Astrocyte of the hippocampus (primary cell): Measurements from ENCODE around the gene NELL2.
"Not testable (repeated sequence)": the region's sequence is repeated elsewhere in the genome, so short reads cannot be mapped to it uniquely, and the experiment has no call there.

Experiments
- DNase-seq: peaks from one replicate; pipeline ENCODE4 v3.0.0; 2011; ENCODE audit warnings: low read depth, low spot score

NELL2 gene

GRCh38 chr12:44875954-44876543 lies at the start of gene NELL2:
TSS of gene NELL2 (minus strand) at chr12:44876315. CDS start at chr12:44875869, 446 bp downstream.
- DNase-seq, result peak; percentile 42

DNA sequence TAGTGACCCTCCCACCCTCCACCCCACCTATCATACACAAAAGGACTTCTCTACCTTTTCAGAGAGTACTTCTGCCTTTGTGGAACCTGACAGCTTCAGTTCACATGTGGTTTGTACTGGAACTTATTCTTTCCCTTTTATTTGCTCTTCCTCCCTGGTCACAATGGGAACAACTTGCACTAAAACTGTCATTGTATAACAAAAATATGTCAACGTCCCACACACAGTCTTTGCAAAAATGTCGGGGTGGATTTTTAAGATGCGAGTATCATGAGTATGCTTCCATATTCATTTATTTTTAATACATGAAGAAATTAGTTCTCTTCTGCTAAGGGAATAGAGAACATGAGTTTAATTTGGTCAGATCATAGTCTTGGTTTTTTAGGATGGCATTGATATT lies 45.6 kb upstream of the NELL2 start:
- DNase-seq, result no peak

- DNase-seq, result no peak
These were observed 41.0 kb upstream of the NELL2 start for GRCh38 chr12:44917141-44917540.

DNA sequence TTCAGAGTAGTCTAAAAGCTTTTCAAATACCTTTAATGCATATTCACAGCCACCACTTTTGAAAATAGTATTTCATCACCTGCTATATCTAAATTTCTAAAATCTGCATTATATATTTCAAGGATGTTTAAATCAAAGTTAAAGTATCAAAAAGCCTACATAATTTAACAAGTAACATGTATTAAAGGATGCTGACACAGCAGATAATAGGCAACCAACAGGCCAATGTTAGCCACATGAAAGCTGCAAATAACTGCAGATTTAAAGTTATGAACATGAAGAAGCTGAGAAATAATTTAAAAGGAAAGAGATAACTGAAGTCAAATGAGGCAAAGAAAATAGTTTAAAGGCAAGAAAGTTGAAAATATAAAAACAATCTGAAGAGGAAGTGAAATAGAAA lies 39.8 kb upstream of the NELL2 start:
- DNase-seq, result no peak

GRCh38 chr12:44904321-44904720 lies 28.2 kb upstream of the NELL2 start:
- no peak for DNase-seq

DNA sequence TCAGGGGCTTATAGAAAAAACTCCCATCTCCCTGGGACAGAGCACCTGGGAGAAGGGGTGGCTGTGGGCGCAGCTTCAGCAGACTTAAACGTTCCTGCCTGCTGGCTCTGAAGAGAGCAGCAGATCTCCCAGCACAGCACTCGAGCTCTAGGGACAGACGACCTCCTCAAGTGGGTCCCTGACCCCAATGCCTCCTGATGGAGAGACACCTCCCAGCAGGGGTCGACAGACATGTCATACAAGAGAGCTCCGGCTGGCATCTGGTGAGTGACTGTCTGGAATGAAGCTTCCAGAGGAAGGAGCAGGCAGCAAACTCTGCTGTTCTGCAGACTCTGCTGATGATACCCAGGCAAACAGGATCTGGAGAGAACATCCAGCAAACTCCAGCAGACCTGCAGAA lies 22.0 kb upstream of the NELL2 start:
- not testable (repeated sequence) for DNase-seq

- no peak for DNase-seq
These were observed 13.8 kb upstream of the NELL2 start for GRCh38 chr12:44889926-44890325.

DNA sequence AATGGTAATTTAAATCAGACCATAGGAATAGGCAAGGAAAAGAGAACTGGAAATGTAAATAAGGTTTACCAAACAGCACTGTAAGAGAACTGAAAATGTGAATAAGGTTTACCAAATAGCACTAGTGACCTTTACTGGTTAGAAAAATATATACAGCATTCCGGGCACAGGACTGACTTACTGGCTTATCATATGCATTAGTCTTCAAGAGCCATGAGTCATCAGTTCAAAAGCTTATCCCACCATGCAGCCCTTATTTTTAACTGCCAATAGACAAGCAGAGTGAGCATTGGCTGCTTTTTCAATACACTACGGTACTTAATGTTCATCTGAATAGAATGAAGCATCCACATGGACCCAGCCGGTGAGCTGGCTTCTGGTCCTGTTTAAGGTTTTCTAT lies 13.0 kb upstream of the NELL2 start:
- DNase-seq, result no peak

- no peak for DNase-seq
These were observed 9.8 kb upstream of the NELL2 start for GRCh38 chr12:44885902-44886301.

DNA sequence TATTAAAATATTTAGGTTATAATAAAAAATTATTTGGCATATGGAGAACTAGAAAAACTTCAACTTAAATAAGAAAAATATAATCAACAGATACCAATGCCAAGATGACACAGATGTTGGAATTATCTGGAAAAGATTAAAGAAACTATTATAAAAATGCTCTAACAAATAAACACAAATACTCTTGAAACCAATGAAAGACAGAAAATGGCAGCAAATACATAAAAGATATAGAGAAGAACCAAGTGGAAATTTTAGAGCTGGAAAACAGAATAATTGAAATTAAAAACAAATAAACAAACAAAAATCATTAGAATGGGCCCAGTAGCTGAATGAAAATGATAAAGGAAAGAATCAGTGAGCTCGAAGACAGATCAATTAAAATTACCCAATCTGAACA lies 5.1 kb upstream of the NELL2 start:
- DNase-seq, result no peak

- DNase-seq, result peak; percentile 67
These were observed 662 bp upstream of the NELL2 start for GRCh38 chr12:44876544-44877410.

GRCh38 chr12:44875417-44875953 lies 630 bp downstream of the NELL2 start:
- DNase-seq, result peak; percentile 10

DNA sequence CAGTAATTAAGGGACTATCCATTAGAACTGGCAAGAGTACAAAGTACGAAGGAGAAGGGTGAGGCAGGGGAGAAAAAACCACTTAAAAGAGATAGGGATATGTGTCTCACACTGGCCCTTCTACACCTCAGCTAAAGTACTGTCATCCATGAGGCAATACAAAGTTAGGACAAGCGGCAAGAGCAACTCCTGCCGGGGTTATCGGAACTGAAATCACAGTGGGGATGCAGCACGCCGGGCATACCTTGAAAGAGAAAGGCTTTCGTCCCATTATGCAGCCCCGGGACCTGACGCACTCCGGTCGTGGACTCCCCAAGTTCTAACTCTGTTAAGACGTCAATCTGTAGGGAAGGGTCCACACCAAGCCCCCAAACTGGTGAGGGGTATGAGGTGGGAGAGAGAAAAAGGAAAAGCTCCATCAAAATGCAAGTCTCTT lies 1.1 kb downstream of the NELL2 start:
- DNase-seq, result peak; percentile 5

GRCh38 chr12:44873898-44874297 lies 2.2 kb downstream of the NELL2 start:
- DNase-seq, result peak; percentile 37

GRCh38 chr12:44869503-44869902 lies 6.6 kb downstream of the NELL2 start:
- no peak for DNase-seq

- no peak for DNase-seq
These were observed 12.2 kb downstream of the NELL2 start for GRCh38 chr12:44863867-44864266.

DNA sequence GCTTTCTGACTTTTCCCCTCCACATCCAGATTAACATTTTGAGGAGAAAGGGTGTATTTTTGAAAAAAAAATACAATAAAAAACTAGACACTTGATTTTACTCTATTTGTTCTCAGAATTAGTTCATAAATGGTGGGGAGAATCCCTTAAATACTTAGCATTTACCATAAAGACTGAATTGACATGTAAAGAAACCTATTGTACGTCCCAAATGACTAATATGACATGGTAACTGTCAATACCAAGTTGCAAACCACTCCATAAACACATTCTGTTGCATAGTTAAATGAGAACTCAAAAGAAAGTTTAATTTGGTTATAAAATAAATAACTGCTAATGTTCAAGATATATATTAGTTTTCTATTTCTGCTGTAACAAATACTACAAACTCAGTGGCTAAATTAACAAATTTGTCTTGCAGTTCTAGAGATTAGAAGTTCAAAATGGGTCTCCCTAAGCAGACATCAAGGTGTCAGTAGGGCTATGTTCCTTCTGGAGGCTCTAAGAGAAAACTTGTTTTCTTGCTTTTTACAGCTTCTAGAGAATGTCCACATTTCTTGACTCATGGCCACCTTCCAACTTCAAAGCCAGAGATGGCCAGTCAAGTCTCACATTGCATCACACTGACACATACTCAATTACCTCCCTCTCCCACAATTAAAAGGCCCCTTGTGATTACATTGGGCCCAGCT lies 16.0 kb downstream of the NELL2 start:
- DNase-seq, result no peak

DNA sequence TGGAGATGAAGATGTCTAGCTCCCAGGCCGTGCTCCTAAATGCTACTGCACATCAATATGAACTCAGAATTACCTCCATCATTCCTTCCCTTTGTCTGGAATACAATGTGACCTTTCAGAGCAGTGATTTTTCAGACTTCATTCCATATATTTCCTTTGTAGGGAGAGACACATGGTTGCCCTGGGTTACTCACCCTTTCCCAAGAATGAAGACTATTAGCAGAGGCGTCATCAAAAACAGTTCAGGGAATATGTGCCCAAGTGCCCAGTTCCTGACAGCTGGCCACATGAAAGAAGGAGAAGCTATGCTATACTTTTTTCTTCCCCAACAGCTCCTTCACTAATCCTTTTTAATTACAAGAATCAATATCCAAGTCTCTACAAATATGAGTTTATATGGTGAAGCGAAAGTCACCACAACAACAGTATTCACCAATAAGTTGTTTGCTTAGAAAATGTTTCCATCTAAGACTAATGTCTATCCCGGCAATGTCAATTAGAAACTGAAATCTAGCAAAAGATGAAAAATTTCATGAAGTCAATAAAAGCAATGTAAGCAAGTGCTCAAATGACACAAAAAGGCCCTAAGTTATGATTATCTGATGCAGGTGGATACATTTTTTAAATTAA lies 17.8 kb downstream of the NELL2 start:
- no peak for DNase-seq

DNA sequence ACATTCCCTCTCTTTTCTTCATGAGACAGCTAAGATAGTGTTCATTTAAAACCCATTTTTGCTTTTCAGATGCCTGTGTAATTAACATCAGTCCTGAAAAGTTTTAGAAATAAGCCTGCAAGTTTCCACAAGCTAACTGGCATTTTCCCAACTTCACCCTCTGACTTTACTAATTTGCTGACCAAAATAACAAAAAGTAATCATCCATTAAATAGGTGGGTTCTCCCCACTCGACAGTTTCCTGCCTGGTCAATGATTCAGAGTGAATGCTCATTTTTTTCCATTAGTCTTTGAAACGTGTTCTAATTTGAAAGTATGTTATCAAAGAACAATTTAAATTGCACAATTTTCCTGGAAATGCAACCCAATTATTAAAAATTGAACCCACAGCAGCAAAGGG lies 23.6 kb downstream of the NELL2 start:
- no peak for DNase-seq

DNA sequence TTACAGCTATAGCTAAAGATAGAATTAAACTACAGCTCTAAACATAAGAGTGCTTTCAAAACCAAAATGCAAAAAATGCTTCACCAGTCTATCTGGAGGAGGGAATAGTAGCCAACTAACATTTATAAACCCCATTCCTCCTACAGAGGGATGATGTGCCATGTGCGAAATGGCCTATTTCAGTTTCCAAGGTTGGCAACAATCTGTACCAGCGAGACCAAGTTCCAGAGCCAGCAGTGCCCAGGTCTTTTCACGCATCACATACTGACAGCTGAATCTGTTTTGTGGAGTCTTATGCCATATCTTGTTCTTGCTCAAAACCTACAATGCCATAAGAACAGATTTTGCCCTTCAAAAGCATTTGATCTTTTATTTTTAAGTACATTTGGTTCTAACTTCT lies 24.5 kb downstream of the NELL2 start:
- no peak for DNase-seq

DNA sequence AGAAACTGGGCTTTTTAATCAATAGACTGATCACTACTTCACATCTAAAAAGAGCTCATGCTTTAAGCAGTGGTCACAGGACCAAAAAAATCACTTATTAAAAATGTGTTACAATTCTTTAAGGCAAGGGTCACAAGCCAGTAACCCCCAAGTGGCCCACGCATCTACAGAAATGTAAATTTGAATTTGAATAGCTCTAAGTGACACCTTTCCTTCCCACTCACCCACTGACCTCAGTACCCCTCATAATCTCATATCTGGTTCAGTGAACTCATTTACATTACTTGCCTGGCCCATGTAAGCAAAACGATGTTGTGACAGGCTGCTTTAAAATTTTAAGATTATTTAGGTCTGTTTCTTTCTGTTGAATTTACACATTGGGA lies 27.4 kb downstream of the NELL2 start:
- DNase-seq, result no peak
